GM12878 (cell line): ENCODE data around the gene SERPINA4. TPM values are rescaled to one million over a fixed set of nuclear protein-coding genes. Genes with fewer than 3 reads are reported as not detected.

ENCODE experiments used
- ATAC-seq: fragments of 200-7000 bp; cut with Tn5 transposase; 3 replicates; pipeline ENCODE4 v1.9.1; 2020; ENCODE audit warnings: mild to moderate bottlenecking, moderate library complexity
- BruUV-seq: library from RNA; stranded (reverse); fragments of 400-500 nt; replicated peaks from 2 replicates; lab custom pipeline; 2021; lab: Mats Ljungman, UMichigan
- CTCF ChIA-PET: fragments of 300-600 bp; sonication (Branson Sonifier 250); formaldehyde crosslinking; extraction: SDS; loops from one replicate; lab custom pipeline; 2021; ENCODE audit warnings: inconsistent platforms; lab: Yijun Ruan, JAX
- POLR2A ChIA-PET: fragments of 350-600 bp; formaldehyde crosslinking; extraction: SDS; loops from one replicate; lab custom pipeline; 2021; ENCODE audit warnings: inconsistent platforms; lab: Charles Lee
- RAD21 ChIA-PET: fragments of 300-600 bp; sonication (Branson Sonifier 250); formaldehyde crosslinking; loops from one replicate; lab custom pipeline; 2023; ENCODE audit warnings: antibody characterized with exemption; ENCODE audit not compliant: unreplicated experiment; lab: Charles Lee
- SMC1A ChIA-PET: fragments of 300-600 bp; sonication (Branson Sonifier 250); formaldehyde crosslinking; loops from one replicate; lab custom pipeline; 2023; ENCODE audit not compliant: unreplicated experiment, uncharacterized antibody; lab: Charles Lee
- DNase-seq: peaks from one replicate; pipeline ENCODE4 v3.0.0-alpha.2; 2011; ENCODE audit warnings: low read depth, low spot score
- FAIRE-seq: peaks from 3 replicates; lab custom pipeline; 2011; peaks lifted over from hg19 to GRCh38; lab: Jason Lieb, UNC
- H2AFZ ChIP-seq: 2 replicates; pipeline ENCODE4 v1.6.0; 2011; ENCODE audit warnings: low read depth, low read length, control low read depth; ENCODE audit not compliant: control insufficient read depth
- H3K27ac ChIP-seq: 2 replicates; pipeline ENCODE4 v1.5.1; 2011; ENCODE audit warnings: control low read depth; ENCODE audit not compliant: control insufficient read depth, insufficient read depth
- H3K27me3 ChIP-seq, 2 experiments: replicated peaks in 1 of 2; 2 replicates each; pipeline versions ENCODE4 v1.6.0 to v1.6.1; 2011; ENCODE audit warnings: low read length in 1 of 2; ENCODE audit not compliant: control insufficient read depth in 2 of 2, insufficient read depth in 2 of 2
- H3K36me3 ChIP-seq, 2 experiments: 2 replicates each; pipeline ENCODE4 v1.5.1; 2011; ENCODE audit warnings: low read length in 1 of 2; ENCODE audit not compliant: control insufficient read depth in 2 of 2, insufficient read depth in 2 of 2
- H3K4me1 ChIP-seq: 2 replicates; pipeline ENCODE4 v1.6.1; 2011; ENCODE audit warnings: mild to moderate bottlenecking, low read length, moderate library complexity, mixed read lengths; ENCODE audit not compliant: control insufficient read depth, insufficient read depth
- H3K4me2 ChIP-seq: 2 replicates; pipeline ENCODE4 v1.6.0; 2011; ENCODE audit warnings: control low read depth; ENCODE audit not compliant: control insufficient read depth, insufficient read depth
- H3K4me3 ChIP-seq: fragments of 200-600 bp; sonication (generic); 2 replicates; pipeline ENCODE4 v1.5.1; 2016
- H3K79me2 ChIP-seq: 2 replicates; pipeline ENCODE4 v1.6.0; 2011; ENCODE audit warnings: low read length; ENCODE audit not compliant: control insufficient read depth, insufficient read depth
- H3K9ac ChIP-seq: 2 replicates; pipeline ENCODE4 v1.8.0; 2011; ENCODE audit warnings: low read length, control low read depth, mixed read lengths; ENCODE audit not compliant: control insufficient read depth, insufficient read depth
- H3K9me3 ChIP-seq: replicated peaks from 3 replicates; pipeline ENCODE4 v1.5.1; 2011; ENCODE audit warnings: mild to moderate bottlenecking, low read length; ENCODE audit not compliant: control insufficient read depth, insufficient read depth
- H4K20me1 ChIP-seq: 2 replicates; pipeline ENCODE4 v1.6.0; 2011; ENCODE audit not compliant: control insufficient read depth, insufficient read depth
- CEBPZ ChIP-seq: fragments of 150-350 bp; IDR thresholded peaks from 2 replicates; pipeline ENCODE4 v1.6.1; 2016; ENCODE audit warnings: low read depth, low read length
- FOXM1 ChIP-seq: IDR thresholded peaks from 2 replicates; pipeline ENCODE4 v1.6.1; 2012; ENCODE audit warnings: low read depth, mild to moderate bottlenecking, inconsistent platforms, low read length, moderate library complexity
- NFYB ChIP-seq: IDR thresholded peaks from 2 replicates; pipeline ENCODE4 v1.6.1; 2011; ENCODE audit warnings: low read depth, mild to moderate bottlenecking, low read length, improper control_type of control experiment, moderate library complexity; ENCODE audit not compliant: insufficient read depth
- NR2C2 ChIP-seq: IDR thresholded peaks from 2 replicates; pipeline ENCODE4 v1.6.1; 2011; ENCODE audit warnings: borderline replicate concordance, low read depth; ENCODE audit not compliant: control insufficient read depth, insufficient read length
- PKNOX1 ChIP-seq: fragments of 450-650 bp; IDR thresholded peaks from 2 replicates; pipeline ENCODE4 v1.6.1; 2016; ENCODE audit warnings: mild to moderate bottlenecking
- POU2F2 ChIP-seq: IDR thresholded peaks from 3 replicates; pipeline ENCODE4 v1.6.1; 2011; ENCODE audit warnings: low read depth, mild to moderate bottlenecking, low read length, borderline replicate concordance
- SKIL ChIP-seq: fragments of 450-650 bp; IDR thresholded peaks from 2 replicates; pipeline ENCODE4 v1.6.1; 2017; ENCODE audit warnings: mild to moderate bottlenecking, low read depth, inconsistent platforms; ENCODE audit not compliant: poor library complexity, severe bottlenecking
- SMC3 ChIP-seq: IDR thresholded peaks from 2 replicates; pipeline ENCODE4 v1.6.1; 2011; ENCODE audit warnings: low read length, improper control_type of control experiment, borderline replicate concordance
- SREBF2 ChIP-seq: IDR thresholded peaks from 2 replicates; pipeline ENCODE4 v1.6.1; 2012; ENCODE audit warnings: mild to moderate bottlenecking, low read length
- WGBS: methylation state at CpG from one replicate; pipeline ENCODE4 v1.1.6; 2016; ENCODE audit warnings: low lambda C conversion rate; ENCODE audit not compliant: insufficient replicate concordance, insufficient coverage; ENCODE audit errors: missing lambda C conversion rate; 5-methylcytosine and 5-hydroxymethylcytosine counted together
- in situ Hi-C: fragments of 300-500 bp; cut with MboI; formaldehyde crosslinking; loops from 9 replicates; pipeline ENCODE4 v1.14.3; 2018; ENCODE audit warnings: mixed read lengths
- intact Hi-C: fragments of 100-400 bp; cut with micrococcal nuclease; formaldehyde crosslinking; loops from one replicate; pipeline ENCODE4 v1.14.2; 2022; ENCODE audit not compliant: unreplicated experiment
- polyA plus RNA-seq, 11 experiments: library from polyadenylated mRNA; depleted of rRNA in 4 of 11; unstranded in 6 of 11; stranded (reverse) in 5 of 11; fragments of >200 nt; fragmentation: Nextera tagmentation in 4 of 11; fragmentation: Illumina TruSeq in 1 of 11; extraction: Ambion mirVana in 4 of 11; extraction: Trizol in 1 of 11; gene quantifications; 1 replicate in 1 of 11; 2 replicates in 10 of 11; pipeline versions ENCODE4 v1.2.1 to v1.2.3, GENCODE V29; 2011 to 2016; ENCODE audit warnings: inconsistent platforms in 2 of 11, missing spikeins in 2 of 11, low read depth in 1 of 11
- total RNA-seq, 4 experiments: library from RNA; depleted of rRNA in 3 of 4; stranded (reverse); fragments of >200 nt in 3 of 4; fragmentation: Illumina TruSeq in 1 of 4; extraction: Trizol in 1 of 4; gene quantifications; 2 replicates each; pipeline versions ENCODE4 v1.2.1 to v1.2.3, GENCODE V29; 2013 to 2021

Gene SERPINA4
- total and polyA plus RNA-seq, 10 of the 15 experiments (the other 5 are each of a cell fraction or from before 2014, with no cell fraction given), result 0.13 TPM; not detected in 9

- TF ChIP-seq SKIL (no peak), NFYB (no peak)
Measured at GRCh38 chr14:94592457-94592856, 31.2 kb downstream of the SERPINA4 start (continued).

- H3K27me3 ChIP-seq, result no peaks in the 10 kb centered on the region; a peak in 1 of 4 replicates
- no peak for FAIRE-seq
- H4K20me1 ChIP-seq, result no peaks in the 10 kb centered on the region
- no peak overlapping the region for H2AFZ ChIP-seq
- H3K27ac ChIP-seq, result no peak overlapping the region
- intact Hi-C loops, result no loop called here
- H3K9ac ChIP-seq, result no peak overlapping the region
- ChIA-PET RAD21 (no interaction called here), SMC1A (no interaction called here), CTCF (no interaction called here), POLR2A (no interaction called here)
- no peak overlapping the region for H3K4me2 ChIP-seq
- no peak for ATAC-seq
- H3K9me3 ChIP-seq, result no peaks in the 10 kb centered on the region
- WGBS, result 8% methylated on average over 3 of the region's 3 CpGs
- no peak overlapping the region for H3K4me3 ChIP-seq
- in situ Hi-C loops, result no loop called here
- H3K36me3 ChIP-seq, result no peaks in the 10 kb centered on the region
- no TSS peak for BruUV-seq
- no peaks in the 10 kb centered on the region for H3K4me1 ChIP-seq
- DNase-seq, result no peak
- no peaks in the 10 kb centered on the region for H3K79me2 ChIP-seq
- TF ChIP-seq POU2F2 (no peak), CEBPZ (no peak), FOXM1 (no peak), SMC3 (no peak), PKNOX1 (no peak), NR2C2 (no peak), SREBF2 (no peak)
Measured at GRCh38 chr14:94593376-94593748, 32.1 kb downstream of the SERPINA4 start.
